SJCRH30 (cell line): ENCODE data around the gene TLE4. TPM values are rescaled to one million over a fixed set of nuclear protein-coding genes. Genes with fewer than 3 reads are reported as not detected.
"Not testable (repeated sequence)": the region's sequence is repeated elsewhere in the genome, so short reads cannot be mapped to it uniquely, and the experiment has no call there.

ENCODE experiments used
- DNase-seq, 2 experiments: peaks; one replicate each; pipeline ENCODE4 v3.0.0-alpha.2; 2015 to 2020
- H3K27ac ChIP-seq: fragments of 250-450 bp; sonication (Bioruptor Pico); 2 replicates; pipeline ENCODE4 v1.5.1; 2020; ENCODE audit warnings: mild to moderate bottlenecking, moderate library complexity
- H3K27me3 ChIP-seq: fragments of 250-450 bp; sonication (Bioruptor Pico); 2 replicates; pipeline ENCODE4 v1.5.1; 2020; ENCODE audit warnings: mild to moderate bottlenecking, moderate library complexity
- H3K36me3 ChIP-seq: fragments of 250-450 bp; sonication (Bioruptor Pico); 2 replicates; pipeline ENCODE4 v1.5.1; 2020; ENCODE audit warnings: mild to moderate bottlenecking, moderate library complexity
- H3K4me1 ChIP-seq: fragments of 250-450 bp; sonication (Bioruptor Pico); 2 replicates; pipeline ENCODE4 v1.5.1; 2020; ENCODE audit warnings: mild to moderate bottlenecking, moderate library complexity
- H3K4me3 ChIP-seq: fragments of 250-450 bp; sonication (Bioruptor Pico); 2 replicates; pipeline ENCODE4 v1.5.1; 2020; ENCODE audit warnings: mild to moderate bottlenecking, moderate library complexity
- H3K9me3 ChIP-seq: fragments of 250-450 bp; sonication (Bioruptor Pico); replicated peaks from 2 replicates; pipeline ENCODE4 v1.5.1; 2020; ENCODE audit warnings: mild to moderate bottlenecking, moderate library complexity
- total RNA-seq: library from RNA; depleted of rRNA; stranded (reverse); fragments of >200 nt; shearing (Covaris generic); gene quantifications from 2 replicates; pipeline ENCODE4 v1.2.3, GENCODE V29; 2014; rRNA removed

Gene TLE4
- 95.5 and 103 TPM in 2 replicates for total RNA-seq

GRCh38 chr9:79571309-79572031 is at the start of gene TLE4:
Gene TLE4 (plus strand): TSS chr9:79571965. CDS start chr9:79572791, 826 bp downstream.
- H3K4me3 ChIP-seq = peak within 1 kb of the TSS; percentile 95
- DNase-seq = peak; percentile 100
- no peaks in the 10 kb centered on the region for H3K9me3 ChIP-seq

GRCh38 chr9:79522793-79523192 is 49.0 kb upstream of the TLE4 start:
- H3K27me3 ChIP-seq = no peaks in the 10 kb centered on the region
- H3K4me1 ChIP-seq = no peaks in the 10 kb centered on the region
- H3K9me3 ChIP-seq = no peaks in the 10 kb centered on the region
- H3K4me3 ChIP-seq = no peak overlapping the region
- H3K27ac ChIP-seq = no peak overlapping the region
- no peak for DNase-seq
- H3K36me3 ChIP-seq = no peaks in the 10 kb centered on the region

More at GRCh38 chr9:79571309-79572031, at the start of gene TLE4:
- peak within 1 kb of the TSS; percentile 94 for H3K27ac ChIP-seq
- H3K36me3 ChIP-seq = peaks cover 7% of the 10 kb centered on the region
- no peaks in the 10 kb centered on the region for H3K27me3 ChIP-seq
- H3K4me1 ChIP-seq = peaks cover 2% of the 10 kb centered on the region; the same call in 1 of the 2 replicates

DNA sequence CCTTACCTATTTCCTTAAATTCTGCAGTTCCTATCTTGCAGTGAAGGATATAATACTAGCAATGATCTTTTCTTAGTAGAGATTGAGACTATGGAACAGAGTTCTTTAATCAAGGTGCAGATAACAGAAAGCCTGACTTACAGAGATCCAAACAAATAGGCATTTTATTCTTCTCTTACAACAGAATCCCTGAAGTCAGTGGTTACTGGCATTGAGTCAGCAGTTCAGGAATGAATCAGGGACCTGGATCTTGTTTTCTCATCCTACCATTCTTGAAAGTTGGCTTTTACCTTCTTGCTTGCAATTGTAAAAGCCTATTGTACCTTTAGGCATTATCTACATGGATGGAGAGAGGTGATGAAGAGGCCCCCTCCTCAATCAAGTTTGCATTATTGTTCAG is 47.5 kb upstream of the TLE4 start:
- no peaks in the 10 kb centered on the region for H3K4me1 ChIP-seq
- no peaks in the 10 kb centered on the region for H3K9me3 ChIP-seq
- no peaks in the 10 kb centered on the region for H3K36me3 ChIP-seq
- H3K27ac ChIP-seq = no peak overlapping the region
- no peaks in the 10 kb centered on the region for H3K27me3 ChIP-seq
- H3K4me3 ChIP-seq = no peak overlapping the region
- no peak for DNase-seq

DNA sequence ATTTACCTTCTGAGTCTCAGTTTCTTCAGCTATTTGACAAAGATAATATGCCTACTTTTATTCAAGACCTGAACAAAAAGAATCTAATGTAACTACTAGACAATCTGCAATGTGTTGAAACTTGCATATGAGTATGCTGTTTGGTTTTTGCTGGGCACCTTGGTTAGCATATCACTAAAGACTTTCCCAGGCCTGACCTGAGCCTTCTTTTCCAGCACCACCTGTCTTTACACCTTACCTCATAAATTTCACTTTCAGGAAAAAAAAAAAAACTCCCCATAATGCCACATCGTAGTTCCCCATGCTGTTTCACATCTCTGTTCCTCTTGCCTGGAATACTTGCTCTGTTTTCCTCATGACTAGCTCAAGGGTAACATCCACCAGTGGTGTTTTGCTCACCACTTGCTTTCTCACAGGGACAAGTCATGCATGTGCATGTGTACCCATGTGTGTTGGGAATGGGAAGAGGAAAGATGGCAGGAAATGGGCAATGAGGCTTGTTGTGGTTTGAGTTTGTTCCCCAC is 45.6 kb upstream of the TLE4 start:
- Histone ChIP-seq H3K4me1 (no peaks in the 10 kb centered on the region), H3K9me3 (no peaks in the 10 kb centered on the region), H3K4me3 (no peak overlapping the region), H3K27ac (no peak overlapping the region), H3K27me3 (no peaks in the 10 kb centered on the region), H3K36me3 (no peaks in the 10 kb centered on the region)
- no peak for DNase-seq

- H3K27me3 ChIP-seq = no peaks in the 10 kb centered on the region
- H3K4me3 ChIP-seq = no peak overlapping the region
- DNase-seq = no peak
- H3K36me3 ChIP-seq = no peaks in the 10 kb centered on the region
- no peak overlapping the region for H3K27ac ChIP-seq
- H3K9me3 ChIP-seq = 0 out of 2 replicates have a peak, but pooled peaks cover 4% of the 10 kb centered on the region
- no peaks in the 10 kb centered on the region for H3K4me1 ChIP-seq
Measured at GRCh38 chr9:79535534-79535933, 36.2 kb upstream of the TLE4 start.

GRCh38 chr9:79537838-79538237 is 33.9 kb upstream of the TLE4 start:
- H3K27me3 ChIP-seq = no peaks in the 10 kb centered on the region
- no peaks in the 10 kb centered on the region for H3K36me3 ChIP-seq
- H3K4me3 ChIP-seq = no peak overlapping the region
- H3K4me1 ChIP-seq = no peaks in the 10 kb centered on the region
- no peak overlapping the region for H3K27ac ChIP-seq
- H3K9me3 ChIP-seq = 0 out of 2 replicates have a peak, but pooled peaks cover 4% of the 10 kb centered on the region
- DNase-seq = no peak

DNA sequence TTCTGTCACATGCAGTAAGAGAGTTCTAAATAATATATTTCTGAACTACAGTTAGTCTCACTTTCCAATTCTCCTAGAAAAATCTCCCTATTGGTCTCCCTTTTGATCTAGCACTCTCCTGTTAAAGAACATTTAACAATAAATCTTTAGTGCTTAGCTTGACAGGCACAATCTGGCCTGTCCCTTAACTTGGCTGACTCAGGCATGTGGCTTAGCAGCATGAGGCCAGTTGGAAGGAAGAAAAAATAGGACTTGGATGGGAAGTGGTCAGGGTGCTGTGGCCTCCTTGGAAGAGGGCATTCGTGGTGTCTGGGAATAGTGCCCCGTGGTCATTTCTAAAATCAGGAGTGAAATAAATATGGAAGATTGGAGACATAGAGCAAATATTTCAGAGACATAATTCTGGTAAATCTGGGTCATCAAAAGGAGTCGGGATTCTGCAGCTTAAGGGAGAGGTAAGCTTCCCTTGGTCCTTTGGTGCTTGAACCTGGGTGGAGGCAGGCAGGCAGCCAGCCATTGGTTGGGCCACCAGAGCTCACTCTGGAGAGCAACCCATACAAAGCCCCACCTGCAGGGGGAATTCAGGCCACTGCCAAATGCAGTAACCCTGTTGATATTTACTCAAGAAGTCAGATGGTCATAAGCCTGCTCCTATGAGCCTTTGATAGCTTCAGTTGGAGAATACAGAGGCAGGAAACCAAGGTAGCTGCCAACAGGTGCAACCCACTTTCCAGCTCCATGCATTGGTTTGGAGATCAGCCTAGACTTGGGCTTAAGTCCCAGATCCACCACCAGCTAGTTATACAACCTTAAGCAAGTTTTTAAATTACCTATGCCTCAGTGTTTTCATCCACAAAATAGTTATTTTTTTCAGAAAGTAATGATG is 28.8 kb upstream of the TLE4 start:
- no peak for DNase-seq

DNA sequence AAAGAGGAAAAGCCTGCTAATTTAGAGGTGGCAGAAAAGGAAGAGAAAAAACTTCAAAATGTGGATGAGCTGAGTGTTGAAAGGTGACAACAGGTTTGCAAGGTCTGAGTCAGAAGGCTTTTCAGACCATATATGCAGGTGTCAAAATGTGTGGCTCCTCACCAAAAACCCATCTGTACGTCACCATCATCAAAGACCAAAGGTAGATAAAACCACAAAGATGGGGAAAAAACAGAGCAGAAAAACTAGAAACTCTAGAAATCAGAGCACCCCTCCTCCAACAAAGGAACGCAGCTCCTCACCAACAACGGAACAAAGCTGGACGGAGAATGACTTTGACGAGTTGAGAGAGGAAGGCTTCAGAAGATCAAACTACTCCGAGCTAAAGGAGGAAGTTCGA is 27.4 kb upstream of the TLE4 start:
- not testable (repeated sequence) for H3K36me3 ChIP-seq, H3K27ac ChIP-seq, H3K9me3 ChIP-seq, H3K4me3 ChIP-seq, H3K4me1 ChIP-seq, H3K27me3 ChIP-seq, DNase-seq

More for the DNA sequence above, 28.8 kb upstream of the TLE4 start:
- Histone ChIP-seq H3K9me3 (peaks cover 5% of the 10 kb centered on the region; the same call in 1 of the 2 replicates), H3K27ac (no peak overlapping the region), H3K27me3 (no peaks in the 10 kb centered on the region), H3K4me3 (no peak overlapping the region), H3K4me1 (no peaks in the 10 kb centered on the region), H3K36me3 (no peaks in the 10 kb centered on the region)

DNA sequence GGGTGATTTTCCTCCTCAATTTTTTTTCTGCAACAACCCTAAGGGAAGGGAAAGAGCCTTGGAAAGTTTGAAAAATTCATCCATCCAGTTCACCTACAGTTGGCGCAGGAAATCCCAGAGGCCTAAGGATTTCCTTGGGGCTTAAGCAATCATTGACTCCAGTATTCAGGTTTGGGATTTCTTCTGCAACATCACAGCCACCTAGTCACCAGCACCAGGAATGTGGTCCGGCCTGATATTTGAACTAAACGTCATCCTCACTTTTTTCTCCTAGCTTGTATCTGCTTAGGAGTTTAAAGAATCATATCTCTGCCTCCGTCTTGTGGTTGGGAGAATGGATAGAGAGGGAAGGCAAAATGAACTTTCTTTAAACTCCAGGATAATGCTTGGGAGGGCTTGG is 20.2 kb upstream of the TLE4 start:
- Histone ChIP-seq H3K4me3 (no peak overlapping the region), H3K27ac (no peak overlapping the region), H3K27me3 (no peaks in the 10 kb centered on the region), H3K36me3 (no peaks in the 10 kb centered on the region), H3K9me3 (peaks cover 2% of the 10 kb centered on the region; the same call in 1 of the 2 replicates), H3K4me1 (no peaks in the 10 kb centered on the region)
- DNase-seq = no peak

DNA sequence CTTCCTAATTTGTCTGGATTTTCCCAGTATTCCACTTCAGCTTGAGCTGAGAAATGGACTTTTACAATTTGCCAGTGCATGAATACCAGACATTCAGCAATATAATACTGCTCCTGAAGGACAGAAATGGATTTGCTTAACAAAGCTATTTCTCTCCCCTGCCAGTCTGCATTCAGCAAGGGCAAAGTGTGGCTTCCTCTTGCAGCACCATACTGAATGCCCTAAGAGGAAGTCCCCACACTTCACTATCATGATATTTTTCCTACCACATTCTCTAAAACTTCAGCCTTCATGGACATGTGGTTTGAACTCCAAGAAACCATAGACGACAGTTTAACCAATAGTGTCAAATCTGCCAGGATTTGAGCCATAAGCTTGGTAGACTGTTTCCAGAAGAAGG is 19.8 kb upstream of the TLE4 start:
- Histone ChIP-seq H3K4me3 (no peak overlapping the region), H3K27ac (no peak overlapping the region), H3K4me1 (no peaks in the 10 kb centered on the region), H3K27me3 (no peaks in the 10 kb centered on the region), H3K9me3 (peaks cover 2% of the 10 kb centered on the region; the same call in 1 of the 2 replicates), H3K36me3 (no peaks in the 10 kb centered on the region)
- DNase-seq = no peak

DNA sequence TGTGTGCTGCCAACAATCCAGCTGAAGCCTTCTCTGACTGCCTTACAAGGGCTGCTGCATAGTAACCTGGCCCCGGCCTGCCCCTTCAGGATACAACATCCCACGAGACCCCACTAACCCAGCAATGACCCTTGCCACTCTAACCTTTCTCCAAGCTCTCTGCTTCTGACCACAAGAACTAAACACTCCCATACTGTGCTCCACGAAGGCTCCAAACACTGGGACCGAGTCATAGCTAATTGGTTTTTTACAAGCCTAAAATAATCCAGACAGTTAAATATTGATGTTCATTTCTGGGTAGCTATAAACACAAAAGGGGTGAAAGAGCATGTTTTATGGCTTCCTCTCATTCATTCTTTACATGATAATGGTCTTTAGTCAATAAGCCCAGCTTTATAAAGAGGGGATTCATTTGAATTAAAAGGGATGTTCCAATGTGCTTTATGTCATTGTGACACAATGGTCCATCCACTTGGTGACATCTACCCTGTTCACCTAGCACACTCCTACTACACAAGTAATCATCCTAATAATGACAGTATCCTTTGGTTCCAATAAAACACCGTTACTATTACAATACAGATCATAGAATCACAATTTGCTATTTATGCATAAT is 16.2 kb upstream of the TLE4 start:
- no peaks in the 10 kb centered on the region for H3K36me3 ChIP-seq
- DNase-seq = no peak
- H3K4me3 ChIP-seq = no peak overlapping the region
- H3K4me1 ChIP-seq = peaks cover 13% of the 10 kb centered on the region
- no peak overlapping the region for H3K27ac ChIP-seq
- no peaks in the 10 kb centered on the region for H3K27me3 ChIP-seq
- H3K9me3 ChIP-seq = no peaks in the 10 kb centered on the region

DNA sequence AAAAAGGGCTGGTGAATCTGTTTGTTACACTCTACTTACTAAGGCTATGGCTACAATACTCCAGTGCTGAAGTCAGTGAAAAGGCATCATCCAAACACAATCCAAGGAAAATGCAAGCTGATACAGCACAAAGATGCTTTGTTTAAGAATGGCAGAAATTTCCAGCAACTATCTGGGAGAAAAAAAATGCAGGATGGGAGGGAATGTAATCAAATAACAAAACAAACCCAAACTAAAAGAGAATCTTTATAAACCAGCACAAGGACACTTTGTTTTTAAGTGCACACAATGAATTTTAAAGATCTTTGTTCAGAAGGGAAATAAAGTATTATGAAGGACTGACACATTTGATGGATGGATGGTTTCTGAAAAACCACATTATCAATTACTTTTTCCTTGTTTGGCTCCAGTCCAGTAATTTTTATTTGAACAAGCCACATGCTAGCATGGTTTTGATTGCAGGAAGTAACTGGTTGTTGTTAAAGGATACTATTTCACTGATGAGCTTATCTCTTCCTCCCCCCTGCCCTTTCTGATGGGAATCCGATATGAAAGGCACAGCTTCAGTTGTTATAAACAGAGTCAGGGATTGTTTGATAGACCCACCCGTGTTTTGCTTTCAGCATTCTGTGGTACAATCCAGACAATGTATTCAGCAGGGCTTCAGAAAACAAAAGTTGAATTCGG is 12.1 kb upstream of the TLE4 start:
- peak in 1 of 2 experiments; percentile 65 for DNase-seq
- no peaks in the 10 kb centered on the region for H3K9me3 ChIP-seq

DNA sequence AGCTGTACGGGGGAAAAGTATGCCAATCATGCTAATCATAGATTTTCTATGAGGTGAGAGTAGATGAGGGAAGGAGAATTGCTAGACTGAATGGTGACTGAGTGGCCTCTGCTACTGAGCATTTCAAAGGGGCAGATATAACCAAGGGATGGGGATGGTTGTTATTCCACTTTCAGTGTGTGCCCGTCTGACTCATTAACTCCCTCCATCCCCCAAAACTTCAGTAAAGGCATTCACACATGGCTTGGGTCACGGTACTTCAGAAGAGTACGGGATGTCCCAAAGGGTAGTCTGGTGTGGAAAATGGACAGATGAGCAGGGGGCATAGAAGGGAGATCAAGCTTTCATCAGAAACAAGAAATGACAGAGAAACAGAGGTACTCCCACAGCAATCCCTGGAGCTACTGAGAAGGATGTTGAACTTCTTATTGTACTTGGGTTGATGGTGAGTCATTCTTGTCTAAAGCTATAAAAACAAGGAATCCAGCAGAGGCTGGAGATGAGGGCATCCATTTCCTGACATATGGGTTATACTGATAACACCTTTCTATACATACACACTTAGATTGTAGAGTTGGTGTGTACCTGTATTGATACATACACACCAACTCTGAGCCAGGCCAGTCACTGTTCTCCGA is 8.9 kb upstream of the TLE4 start:
- Histone ChIP-seq H3K9me3 (no peaks in the 10 kb centered on the region), H3K4me1 (peaks cover 29% of the 10 kb centered on the region), H3K36me3 (no peaks in the 10 kb centered on the region), H3K4me3 (no peak overlapping the region), H3K27ac (no peak overlapping the region; the same call in 1 of the 2 replicates), H3K27me3 (no peaks in the 10 kb centered on the region)
- peak in 1 of 2 experiments; percentile 64 for DNase-seq

More for the DNA sequence above, 12.1 kb upstream of the TLE4 start:
- no peak overlapping the region for H3K4me3 ChIP-seq
- no peaks in the 10 kb centered on the region for H3K36me3 ChIP-seq
- H3K27me3 ChIP-seq = no peaks in the 10 kb centered on the region
- H3K4me1 ChIP-seq = peaks cover 26% of the 10 kb centered on the region
- H3K27ac ChIP-seq = no peak overlapping the region

DNA sequence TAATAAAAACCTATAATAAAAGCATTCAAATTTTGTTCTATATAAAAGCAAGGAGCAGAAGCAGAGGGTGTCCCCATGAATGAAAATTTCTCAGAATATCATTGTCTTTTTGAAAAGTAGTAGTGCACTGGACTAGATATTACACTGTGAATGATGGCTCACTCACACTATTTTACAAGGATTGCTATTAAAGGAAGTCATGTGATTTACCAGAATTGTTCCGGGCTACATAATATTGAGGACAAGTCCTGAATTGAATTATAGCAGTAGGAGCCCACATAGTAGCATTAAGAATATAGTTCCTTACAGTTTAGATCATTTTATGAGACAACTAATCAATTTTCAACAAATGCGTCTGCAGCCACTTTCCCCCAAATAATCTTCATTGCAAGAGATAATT is 7.7 kb upstream of the TLE4 start:
- Histone ChIP-seq H3K27me3 (no peaks in the 10 kb centered on the region), H3K4me1 (peaks cover 29% of the 10 kb centered on the region), H3K9me3 (no peaks in the 10 kb centered on the region), H3K36me3 (no peaks in the 10 kb centered on the region), H3K27ac (no peak overlapping the region), H3K4me3 (no peak overlapping the region)
- no peak for DNase-seq
